Measurements from ENCODE around the gene FRMD3. TPM values are rescaled to one million over a fixed set of nuclear protein-coding genes. Genes with fewer than 3 reads are reported as not detected.

The FRMD3 gene
- total RNA-seq, 1 donor from 2014 or later = 1.9 TPM

DNA sequence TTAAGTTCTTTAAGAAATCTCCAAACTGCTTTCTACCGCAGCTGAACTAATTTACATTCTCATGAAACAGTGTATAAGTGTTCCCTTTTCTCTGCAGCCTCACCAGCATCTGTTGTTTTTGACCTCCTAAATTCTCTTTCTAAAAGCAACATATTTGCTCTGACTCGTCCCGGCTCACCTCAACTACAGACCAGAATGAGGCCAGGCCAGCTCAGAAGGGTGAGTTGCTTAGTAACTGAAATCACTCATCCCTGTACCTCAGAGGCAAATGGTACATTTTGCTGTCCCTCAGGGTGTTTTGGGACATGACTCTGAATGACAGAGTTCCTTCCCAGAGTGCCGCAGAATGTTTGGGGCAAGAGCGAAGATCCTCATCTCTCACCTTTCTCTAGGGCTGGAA lies 127.5 kb downstream of the FRMD3 start:
- Histone ChIP-seq H3K36me3 (no peaks in the 10 kb centered on the region), H3K4me1 (no peaks in the 10 kb centered on the region), H3K4me2 (no peak overlapping the region), H3F3A (ENCODE audit: low read depth) (no peaks in the 10 kb centered on the region), H4K20me1 (ENCODE audit: low read depth) (no peaks in the 10 kb centered on the region), H2AFZ (replicated peaks) (no peak overlapping the region), H3K4me3 (no peak overlapping the region), H3K27me3 (no peaks in the 10 kb centered on the region), H3K79me2 (ENCODE audit: low read depth) (no peaks in the 10 kb centered on the region), H3K9ac (no peak overlapping the region), H3K9me3 (ENCODE audit: low read depth) (no peaks in the 10 kb centered on the region), H3K27ac (no peak overlapping the region)
- peaks cover 6% of the 10 kb centered on the region for H3K9me3 Mint-ChIP-seq
- no peak for DNase-seq (ENCODE audit: low spot score)
- H3K4me1 Mint-ChIP-seq = peaks cover 2% of the 10 kb centered on the region
- no peaks in the 10 kb centered on the region for H3K27me3 Mint-ChIP-seq (ENCODE audit: insufficient read depth, low read depth)
- no peak overlapping the region for H3K4me3 Mint-ChIP-seq
- H3K36me3 Mint-ChIP-seq = no peaks in the 10 kb centered on the region
- no peak overlapping the region for H3K27ac Mint-ChIP-seq
- TF ChIP-seq EZH2 (IDR thresholded peaks at IDR 0.05) = no peak
- TF ChIP-seq, protein P1, sequence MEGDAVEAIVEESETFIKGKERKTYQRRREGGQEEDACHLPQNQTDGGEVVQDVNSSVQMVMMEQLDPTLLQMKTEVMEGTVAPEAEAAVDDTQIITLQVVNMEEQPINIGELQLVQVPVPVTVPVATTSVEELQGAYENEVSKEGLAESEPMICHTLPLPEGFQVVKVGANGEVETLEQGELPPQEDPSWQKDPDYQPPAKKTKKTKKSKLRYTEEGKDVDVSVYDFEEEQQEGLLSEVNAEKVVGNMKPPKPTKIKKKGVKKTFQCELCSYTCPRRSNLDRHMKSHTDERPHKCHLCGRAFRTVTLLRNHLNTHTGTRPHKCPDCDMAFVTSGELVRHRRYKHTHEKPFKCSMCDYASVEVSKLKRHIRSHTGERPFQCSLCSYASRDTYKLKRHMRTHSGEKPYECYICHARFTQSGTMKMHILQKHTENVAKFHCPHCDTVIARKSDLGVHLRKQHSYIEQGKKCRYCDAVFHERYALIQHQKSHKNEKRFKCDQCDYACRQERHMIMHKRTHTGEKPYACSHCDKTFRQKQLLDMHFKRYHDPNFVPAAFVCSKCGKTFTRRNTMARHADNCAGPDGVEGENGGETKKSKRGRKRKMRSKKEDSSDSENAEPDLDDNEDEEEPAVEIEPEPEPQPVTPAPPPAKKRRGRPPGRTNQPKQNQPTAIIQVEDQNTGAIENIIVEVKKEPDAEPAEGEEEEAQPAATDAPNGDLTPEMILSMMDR (IDR thresholded peaks at IDR 0.05) = no peak
- no peak for TF ChIP-seq EZH2phosphoT487 (IDR thresholded peaks at IDR 0.05)

DNA sequence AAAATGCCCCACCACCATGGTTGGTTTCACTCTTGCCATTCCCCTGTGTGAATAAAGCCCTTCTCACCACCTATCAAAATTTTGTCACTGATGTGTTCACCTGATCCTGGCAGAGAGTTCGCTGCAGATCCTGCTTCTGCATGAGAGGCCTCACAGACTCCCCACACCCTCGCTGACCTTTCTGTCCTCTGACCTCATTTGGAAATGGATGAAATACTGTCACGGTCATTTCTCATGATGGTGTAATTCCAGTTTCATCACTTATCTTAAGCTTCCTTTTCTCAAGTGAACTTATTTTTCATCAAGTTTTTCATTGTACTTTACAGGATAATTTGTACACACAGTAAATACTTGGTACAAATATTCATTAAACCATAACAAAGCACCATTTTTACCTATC lies 131.3 kb downstream of the FRMD3 start:
- Histone ChIP-seq H3K9me3 (ENCODE audit: low read depth) (no peaks in the 10 kb centered on the region), H3F3A (ENCODE audit: low read depth) (no peaks in the 10 kb centered on the region), H3K79me2 (ENCODE audit: low read depth) (no peaks in the 10 kb centered on the region), H3K4me1 (peaks cover 7% of the 10 kb centered on the region), H3K27me3 (no peaks in the 10 kb centered on the region), H2AFZ (replicated peaks) (no peak overlapping the region), H3K4me3 (no peak overlapping the region), H3K36me3 (no peaks in the 10 kb centered on the region), H4K20me1 (ENCODE audit: low read depth) (no peaks in the 10 kb centered on the region), H3K4me2 (no peak overlapping the region), H3K9ac (no peak overlapping the region), H3K27ac (no peak overlapping the region)
- H3K36me3 Mint-ChIP-seq = no peaks in the 10 kb centered on the region
- no peak for TF ChIP-seq EZH2 (IDR thresholded peaks at IDR 0.05)
- no peak for TF ChIP-seq EZH2phosphoT487 (IDR thresholded peaks at IDR 0.05)
- TF ChIP-seq, protein P1 (IDR thresholded peaks at IDR 0.05) = no peak
- H3K4me1 Mint-ChIP-seq = peaks cover 13% of the 10 kb centered on the region
- H3K9me3 Mint-ChIP-seq = no peaks in the 10 kb centered on the region
- no peak for DNase-seq (ENCODE audit: low spot score)
- peaks cover 2% of the 10 kb centered on the region for H3K27me3 Mint-ChIP-seq (ENCODE audit: insufficient read depth, low read depth)
- no peak overlapping the region for H3K4me3 Mint-ChIP-seq
- no peak overlapping the region for H3K27ac Mint-ChIP-seq

DNA sequence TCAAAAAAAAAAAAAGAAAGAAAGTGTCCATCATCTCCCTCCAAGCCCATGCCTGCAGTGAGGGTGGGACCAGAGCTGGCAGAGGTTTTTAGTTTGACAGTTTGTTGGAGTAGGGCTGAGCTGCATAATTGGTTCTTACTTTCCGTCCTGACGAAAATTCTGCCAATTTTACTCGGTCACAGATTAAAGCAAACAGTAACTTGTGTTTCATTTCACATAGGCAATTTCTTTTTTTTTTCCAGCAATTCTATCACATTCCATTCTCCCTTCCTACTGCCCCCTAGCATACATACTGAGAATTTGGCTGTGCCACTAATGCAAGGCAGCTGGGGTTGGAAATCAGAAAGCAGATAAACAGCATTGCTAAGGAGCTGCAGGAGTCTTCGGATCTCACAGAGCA lies 132.4 kb downstream of the FRMD3 start:
- no peak overlapping the region for H3K9ac ChIP-seq
- Mint-ChIP-seq H3K4me1 (peaks cover 13% of the 10 kb centered on the region), H3K4me3 (no peak overlapping the region), H3K27ac (no peak overlapping the region), H3K27me3 (ENCODE audit: insufficient read depth, low read depth) (peaks cover 2% of the 10 kb centered on the region), H3K36me3 (no peaks in the 10 kb centered on the region), H3K9me3 (no peaks in the 10 kb centered on the region)
- H3K36me3 ChIP-seq = no peaks in the 10 kb centered on the region
- DNase-seq (ENCODE audit: low spot score) = no peak
- H3K4me1 ChIP-seq = peaks cover 7% of the 10 kb centered on the region
- no peak overlapping the region for H2AFZ ChIP-seq (replicated peaks)
- no peak overlapping the region for H3K4me3 ChIP-seq
- H3K9me3 ChIP-seq (ENCODE audit: low read depth) = no peaks in the 10 kb centered on the region
- TF ChIP-seq, protein P1 (IDR thresholded peaks at IDR 0.05) = peak; percentile 18
- TF ChIP-seq EZH2phosphoT487 (IDR thresholded peaks at IDR 0.05) (no peak), EZH2 (IDR thresholded peaks at IDR 0.05) (no peak)
- no peaks in the 10 kb centered on the region for H4K20me1 ChIP-seq (ENCODE audit: low read depth)
- H3F3A ChIP-seq (ENCODE audit: low read depth) = no peaks in the 10 kb centered on the region
- no peaks in the 10 kb centered on the region for H3K27me3 ChIP-seq
- H3K27ac ChIP-seq = no peak overlapping the region
- H3K79me2 ChIP-seq (ENCODE audit: low read depth) = no peaks in the 10 kb centered on the region
- H3K4me2 ChIP-seq = no peak overlapping the region
